Colonic mucosa (tissue), 4 donors: ENCODE measurements around the gene TBATA. TPM values are rescaled to one million over a fixed set of nuclear protein-coding genes. Genes with fewer than 3 reads are reported as not detected.

Source experiments
- DNase-seq: peaks from one replicate; pipeline ENCODE4 v3.0.0-alpha.2; 2020
- H3K27ac ChIP-seq: fragments of 200-600 bp; one replicate; pipeline ENCODE4 v1.8.0; 2021
- H3K27me3 ChIP-seq: fragments of 200-600 bp; one replicate; pipeline ENCODE4 v1.8.0; 2021
- H3K36me3 ChIP-seq: fragments of 200-600 bp; one replicate; pipeline ENCODE4 v1.8.0; 2021
- H3K4me1 ChIP-seq: fragments of 200-600 bp; one replicate; pipeline ENCODE4 v1.8.0; 2021; ENCODE audit warnings: mild to moderate bottlenecking
- H3K4me3 ChIP-seq: fragments of 200-600 bp; one replicate; pipeline ENCODE4 v1.8.0; 2021
- H3K9ac ChIP-seq, 2 donors: one replicate each; pipeline ENCODE4 v1.7.0; 2013; ENCODE audit warnings: control low read depth in 2 of 2, low read depth in 2 of 2, low read length in 2 of 2
- H3K9me3 ChIP-seq: fragments of 200-600 bp; one replicate; pipeline ENCODE4 v1.8.0; 2021
- CTCF ChIP-seq: fragments of 200-600 bp; IDR thresholded peaks from one replicate; pipeline ENCODE4 v1.8.0; 2022; ENCODE audit warnings: antibody characterized with exemption, mild to moderate bottlenecking
- intact Hi-C: fragments of 100-400 bp; cut with DNase I; formaldehyde crosslinking; loops from one replicate; pipeline ENCODE4 v1.14.1; 2022
- total RNA-seq, 2 donors: library from RNA; stranded (reverse); fragmentation: NEBNext Ultra II Directional in 1 of 2; extraction: Animal tissue kit (Norgen Biotek cat#: 25700) in 1 of 2; gene quantifications; one replicate each; pipeline ENCODE4 v1.2.1, GENCODE V29; 2021
- donor health status: healthy.
- donor health status: DM: no; HTN: no; CAD: no.
- donor health status: DM: no; HTN: no; CAD: no.

TBATA gene
- total RNA-seq, 2 donors from 2014 or later: not detected

GRCh38 chr10:70738006-70738760 lies 47.0 kb downstream of the TBATA start:
- no peak for DNase-seq
- Histone ChIP-seq H3K27ac (no peak overlapping the region), H3K4me3 (no peak overlapping the region), H3K9ac (no peak overlapping the region), H3K36me3 (no peaks in the 10 kb centered on the region), H3K27me3 (no peaks in the 10 kb centered on the region), H3K9me3 (no peaks in the 10 kb centered on the region), H3K4me1 (peaks cover 1% of the 10 kb centered on the region)
- intact Hi-C loops: no loop called here
- no peak for TF ChIP-seq CTCF

- Histone ChIP-seq H3K9me3 (no peaks in the 10 kb centered on the region), H3K9ac (no peak overlapping the region), H3K4me3 (no peak overlapping the region), H3K4me1 (no peaks in the 10 kb centered on the region), H3K27me3 (no peaks in the 10 kb centered on the region), H3K27ac (no peak overlapping the region), H3K36me3 (no peaks in the 10 kb centered on the region)
- no peak for DNase-seq
- TF ChIP-seq CTCF: no peak
- intact Hi-C loops: no loop called here
Observed at GRCh38 chr10:70737250-70737649, 47.9 kb downstream of the TBATA start.

- intact Hi-C loops: no loop called here
- Histone ChIP-seq H3K27ac (no peak overlapping the region), H3K27me3 (no peaks in the 10 kb centered on the region), H3K4me1 (no peaks in the 10 kb centered on the region), H3K4me3 (no peak overlapping the region), H3K9me3 (no peaks in the 10 kb centered on the region), H3K36me3 (no peaks in the 10 kb centered on the region), H3K9ac (no peak overlapping the region)
- no peak for DNase-seq
- no peak for TF ChIP-seq CTCF
Observed at GRCh38 chr10:70736525-70736924, 48.7 kb downstream of the TBATA start.

- Histone ChIP-seq H3K9ac (no peak overlapping the region), H3K27ac (no peak overlapping the region), H3K9me3 (no peaks in the 10 kb centered on the region), H3K36me3 (no peaks in the 10 kb centered on the region), H3K4me1 (no peaks in the 10 kb centered on the region), H3K27me3 (no peaks in the 10 kb centered on the region), H3K4me3 (no peak overlapping the region)
- DNase-seq: no peak
- intact Hi-C loops: no loop called here
- TF ChIP-seq CTCF: no peak
Observed at GRCh38 chr10:70735161-70735560, 50.0 kb downstream of the TBATA start.

GRCh38 chr10:70733051-70733450 lies 52.1 kb downstream of the TBATA start:
- no peak for TF ChIP-seq CTCF
- Histone ChIP-seq H3K27ac (no peak overlapping the region), H3K4me3 (no peak overlapping the region)

More at GRCh38 chr10:70733051-70733450, 52.1 kb downstream of the TBATA start:
- H3K36me3 ChIP-seq: no peaks in the 10 kb centered on the region
- no peaks in the 10 kb centered on the region for H3K9me3 ChIP-seq
- H3K9ac ChIP-seq: no peak overlapping the region
- intact Hi-C loops: no loop called here
- H3K27me3 ChIP-seq: no peaks in the 10 kb centered on the region
- no peaks in the 10 kb centered on the region for H3K4me1 ChIP-seq
- no peak for DNase-seq
